Osteoblast (primary cell): ENCODE data around the gene ANTKMT. TPM values are rescaled to one million over a fixed set of nuclear protein-coding genes. Genes with fewer than 3 reads are reported as not detected.
"Not testable (repeated sequence)": the region's sequence is repeated elsewhere in the genome, so short reads cannot be mapped to it uniquely, and the experiment has no call there.

Source experiments
- DNase-seq: peaks from one replicate; pipeline ENCODE4 v3.0.0; 2011; ENCODE audit warnings: low spot score, mixed read lengths; ENCODE audit not compliant: insufficient read length; ENCODE audit errors: missing footprints
- H2AFZ ChIP-seq: 2 replicates; pipeline ENCODE4 v1.6.0; 2011; ENCODE audit warnings: mild to moderate bottlenecking, low read length
- H3K27ac ChIP-seq: 2 replicates; pipeline ENCODE4 v1.5.1; 2011; ENCODE audit warnings: mild to moderate bottlenecking, low read depth, low read length, moderate library complexity
- H3K27me3 ChIP-seq: 2 replicates; pipeline ENCODE4 v1.6.0; 2012; ENCODE audit warnings: mild to moderate bottlenecking, control low read depth, inconsistent platforms, low read length, moderate library complexity; ENCODE audit not compliant: insufficient read depth
- H3K36me3 ChIP-seq: 2 replicates; pipeline ENCODE4 v1.5.1; 2011; ENCODE audit warnings: mild to moderate bottlenecking, low read length, control low read depth, moderate library complexity; ENCODE audit not compliant: insufficient read depth
- H3K4me1 ChIP-seq: 2 replicates; pipeline ENCODE4 v1.5.1; 2011; ENCODE audit warnings: mild to moderate bottlenecking, low read length, control low read depth, moderate library complexity; ENCODE audit not compliant: insufficient read depth
- H3K4me2 ChIP-seq: 2 replicates; pipeline ENCODE4 v1.6.0; 2011; ENCODE audit warnings: mild to moderate bottlenecking, low read length; ENCODE audit not compliant: insufficient read depth
- H3K4me3 ChIP-seq: fragments of 200-600 bp; sonication (generic); 3 replicates; pipeline ENCODE4 v1.5.1; 2012; ENCODE audit warnings: mild to moderate bottlenecking, low read length, inconsistent platforms; ENCODE audit not compliant: insufficient read depth
- H3K79me2 ChIP-seq: 2 replicates; pipeline ENCODE4 v1.6.0; 2012; ENCODE audit warnings: mild to moderate bottlenecking, low read length, control low read depth, inconsistent platforms; ENCODE audit not compliant: insufficient read depth
- H3K9me3 ChIP-seq: 2 replicates; pipeline ENCODE4 v1.5.1; 2011; ENCODE audit warnings: low read depth, low read length, control low read depth
- H4K20me1 ChIP-seq: 2 replicates; pipeline ENCODE4 v1.6.0; 2012; ENCODE audit warnings: mild to moderate bottlenecking, low read length, control low read depth; ENCODE audit not compliant: insufficient read depth
- total RNA-seq: library from RNA; depleted of rRNA; stranded (reverse); fragments of >200 nt; gene quantifications from 2 replicates; pipeline ENCODE4 v1.2.3, GENCODE V29; 2012
- TF ChIP-seq, protein P1 (sequence below): IDR thresholded peaks from 2 replicates; pipeline ENCODE4 v1.5.1; 2011; ENCODE audit warnings: mild to moderate bottlenecking, low read depth, low read length, moderate library complexity; ENCODE audit errors: extremely low read depth

Gene ANTKMT
- total RNA-seq, 1 donor: 21.7 TPM

DNA sequence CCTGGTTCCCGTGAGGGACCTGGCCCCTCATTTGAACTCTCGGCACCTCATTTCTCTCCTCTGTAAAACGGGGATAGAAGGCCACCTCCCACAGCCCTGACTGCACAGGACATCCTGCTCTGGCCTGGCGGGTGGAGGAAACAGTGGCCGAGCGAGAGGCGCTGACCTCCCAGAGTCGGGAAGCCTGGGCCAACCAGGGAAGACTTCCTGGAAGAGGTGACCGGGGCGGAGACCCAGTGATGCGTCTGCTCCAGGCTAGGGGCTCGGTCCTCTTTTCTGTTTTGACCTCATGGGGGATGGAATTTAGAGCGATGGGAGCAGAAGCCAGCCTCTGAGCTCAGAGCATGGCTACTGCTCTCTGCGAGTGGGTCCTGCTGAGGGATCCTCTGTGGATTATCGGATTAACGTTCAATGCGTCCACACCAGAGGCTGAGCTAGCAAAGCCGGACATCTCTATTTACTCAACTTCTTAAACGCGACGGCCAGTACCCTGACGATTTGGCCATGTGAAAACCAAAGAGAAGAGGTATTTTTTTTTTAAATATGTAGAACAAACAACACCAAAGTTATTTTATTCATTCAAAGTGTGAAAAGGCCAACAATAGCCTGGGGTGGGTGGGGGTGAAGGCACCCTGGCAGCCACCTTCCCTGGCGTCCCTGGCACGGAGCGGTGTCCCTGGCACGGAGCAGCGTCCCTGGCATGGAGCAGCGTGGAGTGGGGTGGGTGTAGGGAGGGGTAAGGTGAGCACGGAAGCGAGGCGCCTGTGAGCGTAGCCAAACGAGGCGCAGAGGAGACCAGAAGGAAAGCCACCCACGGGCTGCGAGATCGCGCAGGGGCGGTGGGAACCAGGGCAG, 30.4 kb downstream of the ANTKMT start:
- Histone ChIP-seq H3K9me3 (no peaks in the 10 kb centered on the region), H3K27ac (no peak overlapping the region), H3K4me2 (no peak overlapping the region), H3K36me3 (no peaks in the 10 kb centered on the region), H3K79me2 (no peaks in the 10 kb centered on the region), H3K4me1 (no peaks in the 10 kb centered on the region), H4K20me1 (no peaks in the 10 kb centered on the region), H2AFZ (no peak overlapping the region), H3K4me3 (no peak overlapping the region), H3K27me3 (peaks cover 12% of the 10 kb centered on the region)
- DNase-seq: no peak
- TF ChIP-seq, protein P1, sequence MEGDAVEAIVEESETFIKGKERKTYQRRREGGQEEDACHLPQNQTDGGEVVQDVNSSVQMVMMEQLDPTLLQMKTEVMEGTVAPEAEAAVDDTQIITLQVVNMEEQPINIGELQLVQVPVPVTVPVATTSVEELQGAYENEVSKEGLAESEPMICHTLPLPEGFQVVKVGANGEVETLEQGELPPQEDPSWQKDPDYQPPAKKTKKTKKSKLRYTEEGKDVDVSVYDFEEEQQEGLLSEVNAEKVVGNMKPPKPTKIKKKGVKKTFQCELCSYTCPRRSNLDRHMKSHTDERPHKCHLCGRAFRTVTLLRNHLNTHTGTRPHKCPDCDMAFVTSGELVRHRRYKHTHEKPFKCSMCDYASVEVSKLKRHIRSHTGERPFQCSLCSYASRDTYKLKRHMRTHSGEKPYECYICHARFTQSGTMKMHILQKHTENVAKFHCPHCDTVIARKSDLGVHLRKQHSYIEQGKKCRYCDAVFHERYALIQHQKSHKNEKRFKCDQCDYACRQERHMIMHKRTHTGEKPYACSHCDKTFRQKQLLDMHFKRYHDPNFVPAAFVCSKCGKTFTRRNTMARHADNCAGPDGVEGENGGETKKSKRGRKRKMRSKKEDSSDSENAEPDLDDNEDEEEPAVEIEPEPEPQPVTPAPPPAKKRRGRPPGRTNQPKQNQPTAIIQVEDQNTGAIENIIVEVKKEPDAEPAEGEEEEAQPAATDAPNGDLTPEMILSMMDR: no peak

DNA sequence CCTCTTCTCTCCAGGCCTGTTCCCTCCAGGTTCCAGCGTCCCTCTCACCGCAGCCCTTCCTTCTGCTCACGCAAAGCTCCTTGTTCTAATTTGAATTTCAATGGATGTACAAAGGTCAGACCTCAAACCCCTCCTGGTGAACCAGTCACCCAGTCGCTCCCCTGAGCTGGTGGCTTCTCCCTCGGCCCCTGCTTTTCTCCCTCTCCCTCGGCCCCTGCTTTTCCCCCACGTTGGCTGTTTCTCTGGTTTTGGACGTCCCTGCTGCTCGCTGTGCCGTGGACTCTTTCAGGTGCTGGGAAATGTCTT, 31.0 kb downstream of the ANTKMT start:
- Histone ChIP-seq H2AFZ (no peak overlapping the region), H3K9me3 (no peaks in the 10 kb centered on the region), H3K4me3 (no peak overlapping the region), H3K4me1 (no peaks in the 10 kb centered on the region), H3K27ac (no peak overlapping the region), H3K79me2 (no peaks in the 10 kb centered on the region), H3K36me3 (no peaks in the 10 kb centered on the region), H4K20me1 (no peaks in the 10 kb centered on the region), H3K4me2 (no peak overlapping the region), H3K27me3 (peaks cover 12% of the 10 kb centered on the region)
- no peak for DNase-seq
- TF ChIP-seq, protein P1: no peak

DNA sequence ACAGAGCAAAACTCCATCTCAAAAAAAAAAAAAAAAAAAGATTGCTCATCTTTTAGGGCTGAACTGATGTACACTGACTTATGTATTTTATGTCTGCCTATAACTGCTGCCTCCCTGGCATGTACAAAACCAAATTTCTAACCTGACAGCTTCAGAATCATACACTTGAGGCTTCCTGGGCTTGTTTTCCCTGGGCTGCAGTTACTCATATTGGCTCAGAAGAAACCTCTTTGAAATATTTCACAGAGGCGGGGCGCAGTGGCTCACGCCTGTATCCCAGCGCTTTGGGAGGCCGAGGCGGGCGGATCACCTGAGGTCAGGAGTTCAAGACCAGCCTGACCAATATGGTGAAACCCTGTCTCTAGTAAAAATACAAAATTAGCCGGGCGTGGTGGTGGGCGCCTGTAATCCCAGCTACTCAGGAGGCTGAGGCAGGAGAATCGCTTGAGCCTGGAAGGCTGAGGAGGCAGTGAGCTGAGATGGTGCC, 33.2 kb downstream of the ANTKMT start:
- not testable (repeated sequence) for H4K20me1 ChIP-seq, H2AFZ ChIP-seq, H3K79me2 ChIP-seq, H3K27ac ChIP-seq, H3K4me2 ChIP-seq, H3K9me3 ChIP-seq, H3K4me3 ChIP-seq, H3K4me1 ChIP-seq, DNase-seq, H3K36me3 ChIP-seq
- H3K27me3 ChIP-seq: peaks cover 12% of the 10 kb centered on the region

DNA sequence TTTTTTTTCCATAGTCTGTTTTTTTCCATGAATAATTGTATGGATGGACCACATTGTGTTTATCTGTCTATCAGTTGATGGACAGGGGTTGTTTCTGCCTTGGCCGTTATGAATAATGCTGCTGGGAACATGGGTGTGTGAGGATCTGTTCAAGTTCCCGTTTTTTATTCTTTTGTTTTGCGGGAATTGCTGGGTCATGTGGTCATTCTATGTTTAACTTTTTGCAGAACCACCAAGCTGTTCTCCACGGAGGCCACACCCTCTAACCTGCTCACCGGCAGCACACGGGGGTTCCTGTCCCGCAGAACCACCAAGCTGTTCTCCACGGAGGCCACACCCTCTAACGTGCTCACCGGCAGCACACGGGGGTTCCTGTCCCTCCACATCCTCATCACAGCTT, 33.7 kb downstream of the ANTKMT start:
- H3K9me3 ChIP-seq: no peaks in the 10 kb centered on the region
- no peak overlapping the region for H2AFZ ChIP-seq
- no peak for DNase-seq
- no peak overlapping the region for H3K27ac ChIP-seq
- H3K36me3 ChIP-seq: no peaks in the 10 kb centered on the region
- no peaks in the 10 kb centered on the region for H3K79me2 ChIP-seq
- H3K4me3 ChIP-seq: no peak overlapping the region
- no peaks in the 10 kb centered on the region for H4K20me1 ChIP-seq
- peaks cover 12% of the 10 kb centered on the region for H3K27me3 ChIP-seq
- no peak overlapping the region for H3K4me2 ChIP-seq
- no peaks in the 10 kb centered on the region for H3K4me1 ChIP-seq
- TF ChIP-seq, protein P1: no peak
